SK-N-SH (cell line): ENCODE results near the gene R3HDM1. TPM values are rescaled to one million over a fixed set of nuclear protein-coding genes. Genes with fewer than 3 reads are reported as not detected.

Experiments used
- CTCF ChIA-PET: fragments of 300-600, 350-600 bp; formaldehyde crosslinking; extraction: SDS; loops from one replicate; lab custom pipeline; 2021; lab: Yijun Ruan, JAX
- POLR2A ChIA-PET: fragments of 350-600 bp; sonication (Branson Sonifier 250); formaldehyde crosslinking; extraction: SDS; loops from one replicate; lab custom pipeline; 2020; ENCODE audit warnings: antibody characterized with exemption, inconsistent platforms; lab: Yijun Ruan, JAX
- DNase-seq: peaks from one replicate; pipeline ENCODE4 v3.0.0; 2012
- H2AFZ ChIP-seq: fragments of 200-600 bp; sonication (generic); 2 replicates; pipeline ENCODE4 v1.8.1; 2016; ENCODE audit warnings: antibody characterized with exemption, mild to moderate bottlenecking, low read depth
- H3F3A ChIP-seq: fragments of 200-600 bp; sonication (generic); replicated peaks from 2 replicates; pipeline ENCODE3; 2016; ENCODE audit warnings: antibody characterized with exemption, mild to moderate bottlenecking; ENCODE audit not compliant: insufficient read depth
- H3K27ac ChIP-seq, 2 experiments: fragments of 200-500 bp in 1 of 2; fragments of 200-600 bp in 1 of 2; sonication (Bioruptor generic) in 1 of 2; sonication (generic), shearing (Covaris generic) in 1 of 2; 2 replicates each; pipeline versions ENCODE4 v1.5.1 to v1.6.1; 2014 to 2016; ENCODE audit warnings: low read depth in 2 of 2, inconsistent platforms in 1 of 2, low read length in 1 of 2, mild to moderate bottlenecking in 1 of 2, mixed read lengths in 1 of 2
- H3K27me3 ChIP-seq: fragments of 200-600 bp; sonication (generic), shearing (Covaris generic); 2 replicates; pipeline ENCODE4 v1.6.1; 2016; ENCODE audit warnings: mixed run types; ENCODE audit not compliant: insufficient read depth
- H3K36me3 ChIP-seq, 2 experiments: fragments of 200-500 bp in 1 of 2; fragments of 200-600 bp in 1 of 2; sonication (Bioruptor generic) in 1 of 2; sonication (generic) in 1 of 2; replicated peaks in 1 of 2; 2 replicates each; pipeline versions ENCODE3 to v1.5.1; 2014 to 2016; ENCODE audit warnings: low read length in 1 of 2, mild to moderate bottlenecking in 1 of 2; ENCODE audit not compliant: insufficient read depth in 2 of 2, control insufficient read depth in 1 of 2
- H3K4me1 ChIP-seq, 2 experiments: fragments of 200-500 bp in 1 of 2; fragments of 200-600 bp in 1 of 2; sonication (Bioruptor generic) in 1 of 2; sonication (generic), shearing (Covaris generic) in 1 of 2; 2 replicates each; pipeline versions ENCODE4 v1.5.1 to v1.6.1; 2014 to 2016; ENCODE audit warnings: low read depth in 1 of 2, low read length in 1 of 2, mixed run types in 1 of 2; ENCODE audit not compliant: insufficient read depth in 2 of 2, control insufficient read depth in 1 of 2
- H3K4me2 ChIP-seq: fragments of 200-600 bp; sonication (generic), shearing (Covaris generic); 2 replicates; pipeline ENCODE4 v1.6.1; 2017; ENCODE audit warnings: mixed run types
- H3K4me3 ChIP-seq, 2 experiments: fragments of 200-500 bp in 1 of 2; fragments of 200-600 bp in 1 of 2; sonication (Bioruptor generic) in 1 of 2; sonication (generic), shearing (Covaris generic) in 1 of 2; 2 replicates each; pipeline versions ENCODE4 v1.5.1 to v1.8.1; 2014 to 2016; ENCODE audit warnings: low read depth in 2 of 2, inconsistent platforms in 1 of 2, low read length in 1 of 2, mild to moderate bottlenecking in 1 of 2, mixed read lengths in 1 of 2, moderate library complexity in 1 of 2
- H3K79me2 ChIP-seq: fragments of 200-600 bp; sonication (generic); 2 replicates; pipeline ENCODE4 v1.8.1; 2017; ENCODE audit warnings: mild to moderate bottlenecking; ENCODE audit not compliant: insufficient read depth
- H3K9ac ChIP-seq: fragments of 200-600 bp; sonication (generic); 2 replicates; pipeline ENCODE4 v1.6.1; 2017; ENCODE audit warnings: mixed run types
- H3K9me2 ChIP-seq: fragments of 200-600 bp; sonication (generic); 2 replicates; pipeline ENCODE4 v1.6.1; 2017; ENCODE audit warnings: mixed run types
- H3K9me3 ChIP-seq: fragments of 200-600 bp; sonication (generic); 2 replicates; pipeline ENCODE4 v1.6.1; 2017; ENCODE audit warnings: mixed run types, mild to moderate bottlenecking, moderate library complexity
- H4K20me1 ChIP-seq: fragments of 200-600 bp; sonication (generic); 2 replicates; pipeline ENCODE4 v1.6.1; 2017; ENCODE audit warnings: mild to moderate bottlenecking, mixed run types; ENCODE audit not compliant: insufficient read depth
- CHD2 ChIP-seq: fragments of 150-350 bp; IDR thresholded peaks from 2 replicates; pipeline ENCODE4 v1.6.1; 2018; ENCODE audit warnings: low read length; ENCODE audit not compliant: partially characterized antibody
- JUND ChIP-seq: IDR thresholded peaks from 2 replicates; pipeline ENCODE4 v1.4.0; 2012
- RCOR1 ChIP-seq: fragments of 150-350 bp; IDR thresholded peaks from 2 replicates; pipeline ENCODE4 v1.6.1; 2017; ENCODE audit warnings: antibody characterized with exemption, low read length
- SIN3A ChIP-seq: IDR thresholded peaks from 2 replicates; pipeline ENCODE4 v1.6.1; 2012; ENCODE audit warnings: low read depth, mild to moderate bottlenecking, low read length, moderate library complexity, borderline replicate concordance
- polyA plus RNA-seq, 3 experiments: library from polyadenylated mRNA; depleted of rRNA; stranded (reverse); fragments of >200 nt; gene quantifications; 2 replicates each; pipeline ENCODE4 v1.2.3, GENCODE V29; 2012
- TF ChIP-seq, protein P1 (sequence below): IDR thresholded peaks from 2 replicates; pipeline ENCODE4 v1.4.0; 2012; ENCODE audit warnings: low read depth, borderline replicate concordance
- TF ChIP-seq, protein P2 (sequence below): IDR thresholded peaks from 2 replicates; pipeline ENCODE4 v1.6.1; 2012; ENCODE audit warnings: mild to moderate bottlenecking, low read depth, low read length, moderate library complexity
- TF ChIP-seq, protein P3 (sequence below): IDR thresholded peaks from 2 replicates; pipeline ENCODE4; 2012
- TF ChIP-seq, protein P4 (sequence below): fragments of 150-350 bp; IDR thresholded peaks from 2 replicates; pipeline ENCODE4 v1.6.1; 2016; ENCODE audit warnings: mild to moderate bottlenecking, low read depth, low read length
- TF ChIP-seq, protein P5 (sequence below): fragments of 200-600 bp; sonication (generic); IDR thresholded peaks from 2 replicates; pipeline ENCODE4 v1.6.1; 2017; ENCODE audit warnings: antibody characterized with exemption, mild to moderate bottlenecking, moderate library complexity

R3HDM1 gene
- polyA plus RNA-seq, 1 of the 3 experiments (the other 2 are of a cell fraction), result 38.2 TPM

DNA sequence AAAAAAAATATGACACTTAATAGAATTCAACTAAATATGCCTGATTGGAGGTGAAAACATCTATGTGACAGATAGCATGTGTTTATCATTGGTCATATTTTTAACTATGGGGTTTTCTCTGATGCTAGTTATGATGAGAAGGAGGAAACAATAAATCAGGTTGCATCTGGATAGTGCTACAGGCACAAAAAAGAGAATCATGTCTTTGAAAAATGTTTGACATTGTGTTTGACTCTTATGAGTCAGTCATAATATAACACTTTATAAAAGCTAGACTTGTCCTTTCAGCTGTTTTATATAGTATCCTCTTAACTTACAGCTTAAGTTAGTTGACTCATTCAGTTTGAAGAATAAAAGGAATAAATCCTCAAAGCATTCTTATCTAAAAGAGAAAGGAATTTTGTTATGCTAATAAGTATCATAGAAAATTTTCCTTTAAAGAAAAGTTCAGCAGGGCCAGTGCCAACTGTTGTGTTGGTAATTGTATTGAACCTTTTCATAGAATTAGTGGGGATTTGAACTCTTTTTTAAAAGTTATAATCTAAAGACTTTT lies 131.9 kb downstream of the R3HDM1 start (continued):
- TF ChIP-seq, protein P1, sequence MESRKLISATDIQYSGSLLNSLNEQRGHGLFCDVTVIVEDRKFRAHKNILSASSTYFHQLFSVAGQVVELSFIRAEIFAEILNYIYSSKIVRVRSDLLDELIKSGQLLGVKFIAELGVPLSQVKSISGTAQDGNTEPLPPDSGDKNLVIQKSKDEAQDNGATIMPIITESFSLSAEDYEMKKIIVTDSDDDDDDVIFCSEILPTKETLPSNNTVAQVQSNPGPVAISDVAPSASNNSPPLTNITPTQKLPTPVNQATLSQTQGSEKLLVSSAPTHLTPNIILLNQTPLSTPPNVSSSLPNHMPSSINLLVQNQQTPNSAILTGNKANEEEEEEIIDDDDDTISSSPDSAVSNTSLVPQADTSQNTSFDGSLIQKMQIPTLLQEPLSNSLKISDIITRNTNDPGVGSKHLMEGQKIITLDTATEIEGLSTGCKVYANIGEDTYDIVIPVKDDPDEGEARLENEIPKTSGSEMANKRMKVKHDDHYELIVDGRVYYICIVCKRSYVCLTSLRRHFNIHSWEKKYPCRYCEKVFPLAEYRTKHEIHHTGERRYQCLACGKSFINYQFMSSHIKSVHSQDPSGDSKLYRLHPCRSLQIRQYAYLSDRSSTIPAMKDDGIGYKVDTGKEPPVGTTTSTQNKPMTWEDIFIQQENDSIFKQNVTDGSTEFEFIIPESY, result no peak
- TF ChIP-seq JUND, result peak; percentile 34; the same call in 1 of the 2 replicates
- TF ChIP-seq CHD2, result no peak
- no peak for TF ChIP-seq SIN3A
- TF ChIP-seq, protein P2, sequence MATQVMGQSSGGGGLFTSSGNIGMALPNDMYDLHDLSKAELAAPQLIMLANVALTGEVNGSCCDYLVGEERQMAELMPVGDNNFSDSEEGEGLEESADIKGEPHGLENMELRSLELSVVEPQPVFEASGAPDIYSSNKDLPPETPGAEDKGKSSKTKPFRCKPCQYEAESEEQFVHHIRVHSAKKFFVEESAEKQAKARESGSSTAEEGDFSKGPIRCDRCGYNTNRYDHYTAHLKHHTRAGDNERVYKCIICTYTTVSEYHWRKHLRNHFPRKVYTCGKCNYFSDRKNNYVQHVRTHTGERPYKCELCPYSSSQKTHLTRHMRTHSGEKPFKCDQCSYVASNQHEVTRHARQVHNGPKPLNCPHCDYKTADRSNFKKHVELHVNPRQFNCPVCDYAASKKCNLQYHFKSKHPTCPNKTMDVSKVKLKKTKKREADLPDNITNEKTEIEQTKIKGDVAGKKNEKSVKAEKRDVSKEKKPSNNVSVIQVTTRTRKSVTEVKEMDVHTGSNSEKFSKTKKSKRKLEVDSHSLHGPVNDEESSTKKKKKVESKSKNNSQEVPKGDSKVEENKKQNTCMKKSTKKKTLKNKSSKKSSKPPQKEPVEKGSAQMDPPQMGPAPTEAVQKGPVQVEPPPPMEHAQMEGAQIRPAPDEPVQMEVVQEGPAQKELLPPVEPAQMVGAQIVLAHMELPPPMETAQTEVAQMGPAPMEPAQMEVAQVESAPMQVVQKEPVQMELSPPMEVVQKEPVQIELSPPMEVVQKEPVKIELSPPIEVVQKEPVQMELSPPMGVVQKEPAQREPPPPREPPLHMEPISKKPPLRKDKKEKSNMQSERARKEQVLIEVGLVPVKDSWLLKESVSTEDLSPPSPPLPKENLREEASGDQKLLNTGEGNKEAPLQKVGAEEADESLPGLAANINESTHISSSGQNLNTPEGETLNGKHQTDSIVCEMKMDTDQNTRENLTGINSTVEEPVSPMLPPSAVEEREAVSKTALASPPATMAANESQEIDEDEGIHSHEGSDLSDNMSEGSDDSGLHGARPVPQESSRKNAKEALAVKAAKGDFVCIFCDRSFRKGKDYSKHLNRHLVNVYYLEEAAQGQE, result no peak

DNA sequence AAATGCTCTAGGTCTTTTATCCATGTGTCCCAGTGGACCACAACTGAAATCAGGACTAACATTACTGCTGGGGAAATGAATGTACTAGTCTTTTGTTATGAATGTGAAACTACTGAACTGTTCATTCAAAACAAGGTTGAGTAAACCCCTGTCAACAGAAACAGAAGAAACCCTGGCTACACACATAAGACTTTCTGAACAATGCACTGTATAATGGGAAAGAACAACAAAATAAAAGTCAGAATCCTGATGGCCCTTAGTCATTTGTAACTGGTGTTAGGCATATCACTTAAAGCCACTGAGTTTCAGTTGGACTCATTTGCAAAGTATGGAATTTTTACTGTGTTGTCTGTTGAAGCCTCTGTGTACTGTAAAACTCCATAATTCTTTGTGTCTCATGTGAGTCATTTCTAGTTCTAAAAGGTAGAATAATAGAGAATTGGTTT lies 133.4 kb downstream of the R3HDM1 start:
- Histone ChIP-seq H3K79me2 (no peaks in the 10 kb centered on the region), H3K9ac (no peak overlapping the region), H3K9me3 (no peaks in the 10 kb centered on the region), H3K9me2 (no peaks in the 10 kb centered on the region), H4K20me1 (no peaks in the 10 kb centered on the region), H2AFZ (no peak overlapping the region), H3K27me3 (no peaks in the 10 kb centered on the region), H3K4me2 (peak overlapping the region; percentile 17; the same call in 1 of the 2 replicates), H3K4me1 (peaks cover 6 to 15% of the 10 kb centered on the region in 2 experiments; a peak in 3 of 4 replicates), H3K4me3 (no peak overlapping the region), H3K27ac (peak overlapping the region in 1 of 2 experiments; percentile 59; a peak in 2 of 4 replicates), H3F3A (peaks cover 13% of the 10 kb centered on the region), H3K36me3 (peaks cover 33% of the 10 kb centered on the region in 2 experiments)
- POLR2A ChIA-PET, result no interaction called here
- DNase-seq, result no peak
- CTCF ChIA-PET, result interaction anchor here (2.9 kb wide), 1 partner anchor 661 kb away, joined by 8 read pairs; no protein-coding TSS in a partner anchor
- TF ChIP-seq RCOR1, result no peak
- TF ChIP-seq, protein P3, sequence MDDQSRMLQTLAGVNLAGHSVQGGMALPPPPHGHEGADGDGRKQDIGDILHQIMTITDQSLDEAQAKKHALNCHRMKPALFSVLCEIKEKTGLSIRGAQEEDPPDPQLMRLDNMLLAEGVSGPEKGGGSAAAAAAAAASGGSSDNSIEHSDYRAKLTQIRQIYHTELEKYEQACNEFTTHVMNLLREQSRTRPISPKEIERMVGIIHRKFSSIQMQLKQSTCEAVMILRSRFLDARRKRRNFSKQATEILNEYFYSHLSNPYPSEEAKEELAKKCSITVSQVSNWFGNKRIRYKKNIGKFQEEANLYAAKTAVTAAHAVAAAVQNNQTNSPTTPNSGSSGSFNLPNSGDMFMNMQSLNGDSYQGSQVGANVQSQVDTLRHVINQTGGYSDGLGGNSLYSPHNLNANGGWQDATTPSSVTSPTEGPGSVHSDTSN, result no peak
- TF ChIP-seq, protein P4, sequence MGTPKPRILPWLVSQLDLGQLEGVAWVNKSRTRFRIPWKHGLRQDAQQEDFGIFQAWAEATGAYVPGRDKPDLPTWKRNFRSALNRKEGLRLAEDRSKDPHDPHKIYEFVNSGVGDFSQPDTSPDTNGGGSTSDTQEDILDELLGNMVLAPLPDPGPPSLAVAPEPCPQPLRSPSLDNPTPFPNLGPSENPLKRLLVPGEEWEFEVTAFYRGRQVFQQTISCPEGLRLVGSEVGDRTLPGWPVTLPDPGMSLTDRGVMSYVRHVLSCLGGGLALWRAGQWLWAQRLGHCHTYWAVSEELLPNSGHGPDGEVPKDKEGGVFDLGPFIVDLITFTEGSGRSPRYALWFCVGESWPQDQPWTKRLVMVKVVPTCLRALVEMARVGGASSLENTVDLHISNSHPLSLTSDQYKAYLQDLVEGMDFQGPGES, result no peak
- TF ChIP-seq, protein P5, sequence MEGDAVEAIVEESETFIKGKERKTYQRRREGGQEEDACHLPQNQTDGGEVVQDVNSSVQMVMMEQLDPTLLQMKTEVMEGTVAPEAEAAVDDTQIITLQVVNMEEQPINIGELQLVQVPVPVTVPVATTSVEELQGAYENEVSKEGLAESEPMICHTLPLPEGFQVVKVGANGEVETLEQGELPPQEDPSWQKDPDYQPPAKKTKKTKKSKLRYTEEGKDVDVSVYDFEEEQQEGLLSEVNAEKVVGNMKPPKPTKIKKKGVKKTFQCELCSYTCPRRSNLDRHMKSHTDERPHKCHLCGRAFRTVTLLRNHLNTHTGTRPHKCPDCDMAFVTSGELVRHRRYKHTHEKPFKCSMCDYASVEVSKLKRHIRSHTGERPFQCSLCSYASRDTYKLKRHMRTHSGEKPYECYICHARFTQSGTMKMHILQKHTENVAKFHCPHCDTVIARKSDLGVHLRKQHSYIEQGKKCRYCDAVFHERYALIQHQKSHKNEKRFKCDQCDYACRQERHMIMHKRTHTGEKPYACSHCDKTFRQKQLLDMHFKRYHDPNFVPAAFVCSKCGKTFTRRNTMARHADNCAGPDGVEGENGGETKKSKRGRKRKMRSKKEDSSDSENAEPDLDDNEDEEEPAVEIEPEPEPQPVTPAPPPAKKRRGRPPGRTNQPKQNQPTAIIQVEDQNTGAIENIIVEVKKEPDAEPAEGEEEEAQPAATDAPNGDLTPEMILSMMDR, result no peak
